Measurements from ENCODE around the gene CACNB4.
A peak's percentile ranks its signal among the peaks of the same experiment; 100 is the strongest.

Gene CACNB4

GRCh38 chr2:152028182-152028862 lies 70.5 kb downstream of the CACNB4 start:
- Histone ChIP-seq H3K4me3 (ENCODE audit: low read depth, low read length, poor library complexity, severe bottlenecking) (no peak overlapping the region), H3K4me2 (ENCODE audit: low read length) (no peak overlapping the region), H3K27me3 (ENCODE audit: insufficient read depth, low read length) (no peaks in the 10 kb centered on the region), H3K79me2 (ENCODE audit: insufficient read depth, low read length) (no peaks in the 10 kb centered on the region), H4K20me1 (ENCODE audit: insufficient read depth, low read length) (no peaks in the 10 kb centered on the region), H3K9me3 (ENCODE audit: low read length) (no peaks in the 10 kb centered on the region), H3K4me1 (ENCODE audit: insufficient read depth, low read length, severe bottlenecking) (no peaks in the 10 kb centered on the region), H3F3A (ENCODE audit: insufficient read depth, low read length) (no peaks in the 10 kb centered on the region), H2AFZ (ENCODE audit: low read length) (no peak overlapping the region), H3K9ac (ENCODE audit: low read length) (no peak overlapping the region), H3K9me2 (ENCODE audit: low read depth, low read length) (no peaks in the 10 kb centered on the region), H3K36me3 (ENCODE audit: insufficient read depth, low read length) (no peaks in the 10 kb centered on the region), H3K27ac (ENCODE audit: low read depth, low read length, poor library complexity, severe bottlenecking) (no peak overlapping the region)
- TF ChIP-seq, protein P1, sequence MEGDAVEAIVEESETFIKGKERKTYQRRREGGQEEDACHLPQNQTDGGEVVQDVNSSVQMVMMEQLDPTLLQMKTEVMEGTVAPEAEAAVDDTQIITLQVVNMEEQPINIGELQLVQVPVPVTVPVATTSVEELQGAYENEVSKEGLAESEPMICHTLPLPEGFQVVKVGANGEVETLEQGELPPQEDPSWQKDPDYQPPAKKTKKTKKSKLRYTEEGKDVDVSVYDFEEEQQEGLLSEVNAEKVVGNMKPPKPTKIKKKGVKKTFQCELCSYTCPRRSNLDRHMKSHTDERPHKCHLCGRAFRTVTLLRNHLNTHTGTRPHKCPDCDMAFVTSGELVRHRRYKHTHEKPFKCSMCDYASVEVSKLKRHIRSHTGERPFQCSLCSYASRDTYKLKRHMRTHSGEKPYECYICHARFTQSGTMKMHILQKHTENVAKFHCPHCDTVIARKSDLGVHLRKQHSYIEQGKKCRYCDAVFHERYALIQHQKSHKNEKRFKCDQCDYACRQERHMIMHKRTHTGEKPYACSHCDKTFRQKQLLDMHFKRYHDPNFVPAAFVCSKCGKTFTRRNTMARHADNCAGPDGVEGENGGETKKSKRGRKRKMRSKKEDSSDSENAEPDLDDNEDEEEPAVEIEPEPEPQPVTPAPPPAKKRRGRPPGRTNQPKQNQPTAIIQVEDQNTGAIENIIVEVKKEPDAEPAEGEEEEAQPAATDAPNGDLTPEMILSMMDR (IDR thresholded peaks at IDR 0.05; ENCODE audit: low read length): no peak
- no peak for TF ChIP-seq EZH2 (IDR thresholded peaks at IDR 0.05; ENCODE audit: borderline replicate concordance, low read length)

- H3F3A ChIP-seq (ENCODE audit: insufficient read depth, low read length): no peaks in the 10 kb centered on the region
- H3K27me3 ChIP-seq (ENCODE audit: insufficient read depth, low read length): no peaks in the 10 kb centered on the region
- H4K20me1 ChIP-seq (ENCODE audit: insufficient read depth, low read length): no peaks in the 10 kb centered on the region
- H3K9me3 ChIP-seq (ENCODE audit: low read length): no peaks in the 10 kb centered on the region
- H3K4me2 ChIP-seq (ENCODE audit: low read length): peak overlapping the region; percentile 61
- peak overlapping the region; percentile 48; the same call in 1 of the 2 replicates for H2AFZ ChIP-seq (ENCODE audit: low read length)
- no peak overlapping the region for H3K9ac ChIP-seq (ENCODE audit: low read length)
- peak overlapping the region; percentile 43 for H3K4me3 ChIP-seq (ENCODE audit: low read depth, low read length, poor library complexity, severe bottlenecking)
- no peaks in the 10 kb centered on the region for H3K9me2 ChIP-seq (ENCODE audit: low read depth, low read length)
- no peaks in the 10 kb centered on the region for H3K36me3 ChIP-seq (ENCODE audit: insufficient read depth, low read length)
- TF ChIP-seq, protein P1 (IDR thresholded peaks at IDR 0.05; ENCODE audit: low read length): peak; percentile 100
- no peak for TF ChIP-seq EZH2 (IDR thresholded peaks at IDR 0.05; ENCODE audit: borderline replicate concordance, low read length)
- H3K27ac ChIP-seq (ENCODE audit: low read depth, low read length, poor library complexity, severe bottlenecking): no peak overlapping the region
- no peaks in the 10 kb centered on the region for H3K4me1 ChIP-seq (ENCODE audit: insufficient read depth, low read length, severe bottlenecking)
- H3K79me2 ChIP-seq (ENCODE audit: insufficient read depth, low read length): no peaks in the 10 kb centered on the region
Observed at GRCh38 chr2:152025678-152026287, 73.1 kb downstream of the CACNB4 start.

GRCh38 chr2:152024477-152024876 lies 74.4 kb downstream of the CACNB4 start:
- Histone ChIP-seq H3K4me3 (ENCODE audit: low read depth, low read length, poor library complexity, severe bottlenecking) (no peak overlapping the region), H3K9me2 (ENCODE audit: low read depth, low read length) (no peaks in the 10 kb centered on the region), H3K27ac (ENCODE audit: low read depth, low read length, poor library complexity, severe bottlenecking) (no peak overlapping the region), H4K20me1 (ENCODE audit: insufficient read depth, low read length) (no peaks in the 10 kb centered on the region), H3K27me3 (ENCODE audit: insufficient read depth, low read length) (no peaks in the 10 kb centered on the region), H3K9ac (ENCODE audit: low read length) (no peak overlapping the region), H3K9me3 (ENCODE audit: low read length) (no peaks in the 10 kb centered on the region), H3K4me1 (ENCODE audit: insufficient read depth, low read length, severe bottlenecking) (no peaks in the 10 kb centered on the region), H3K4me2 (ENCODE audit: low read length) (no peak overlapping the region), H3K36me3 (ENCODE audit: insufficient read depth, low read length) (no peaks in the 10 kb centered on the region), H3F3A (ENCODE audit: insufficient read depth, low read length) (no peaks in the 10 kb centered on the region), H2AFZ (ENCODE audit: low read length) (no peak overlapping the region), H3K79me2 (ENCODE audit: insufficient read depth, low read length) (no peaks in the 10 kb centered on the region)
- no peak for TF ChIP-seq EZH2 (IDR thresholded peaks at IDR 0.05; ENCODE audit: borderline replicate concordance, low read length)
- TF ChIP-seq, protein P1 (IDR thresholded peaks at IDR 0.05; ENCODE audit: low read length): no peak
